ENCODE results near the gene CFAP20DC.
"Not testable (repeated sequence)": the region's sequence is repeated elsewhere in the genome, so short reads cannot be mapped to it uniquely, and the experiment has no call there.

CFAP20DC gene

GRCh38 chr3:58742239-58742638 lies 307.6 kb downstream of the CFAP20DC start:
- DNase-seq (ENCODE audit: low spot score), result no peak

- no peak for DNase-seq (ENCODE audit: low spot score)
Measured at GRCh38 chr3:58737644-58738043, 312.2 kb downstream of the CFAP20DC start.

- no peak for DNase-seq (ENCODE audit: low spot score)
Measured at GRCh38 chr3:58731673-58732072, 318.2 kb downstream of the CFAP20DC start.

- no peak for DNase-seq (ENCODE audit: low spot score)
Measured at GRCh38 chr3:58728723-58729122, 321.1 kb downstream of the CFAP20DC start.

GRCh38 chr3:58725326-58725853 lies 324.4 kb downstream of the CFAP20DC start:
- DNase-seq (ENCODE audit: low spot score), result no peak

- DNase-seq (ENCODE audit: low spot score), result no peak
Measured at GRCh38 chr3:58724336-58724735, 325.5 kb downstream of the CFAP20DC start.

- DNase-seq (ENCODE audit: low spot score), result no peak
Measured at GRCh38 chr3:58723173-58723572, 326.7 kb downstream of the CFAP20DC start.

- no peak for DNase-seq (ENCODE audit: low spot score)
Measured at GRCh38 chr3:58722561-58722960, 327.3 kb downstream of the CFAP20DC start.

- DNase-seq (ENCODE audit: low spot score), result no peak
Measured at GRCh38 chr3:58720526-58720925, 329.3 kb downstream of the CFAP20DC start.

- no peak for DNase-seq (ENCODE audit: low spot score)
Measured at GRCh38 chr3:58719684-58720083, 330.1 kb downstream of the CFAP20DC start.

- DNase-seq (ENCODE audit: low spot score), result no peak
Measured at GRCh38 chr3:58713715-58714401, 336.0 kb downstream of the CFAP20DC start.

- DNase-seq (ENCODE audit: low spot score), result no peak
Measured at GRCh38 chr3:58711871-58712270, 338.0 kb downstream of the CFAP20DC start.

GRCh38 chr3:58708983-58709382 lies 340.8 kb downstream of the CFAP20DC start:
- DNase-seq (ENCODE audit: low spot score), result not testable (repeated sequence)

- no peak for DNase-seq (ENCODE audit: low spot score)
Measured at GRCh38 chr3:58708116-58708791, 341.6 kb downstream of the CFAP20DC start.

- no peak for DNase-seq (ENCODE audit: low spot score)
Measured at GRCh38 chr3:58707390-58707930, 342.4 kb downstream of the CFAP20DC start.

GRCh38 chr3:58706395-58707167 lies 343.2 kb downstream of the CFAP20DC start:
- DNase-seq (ENCODE audit: low spot score), result no peak

- DNase-seq (ENCODE audit: low spot score), result no peak
Measured at GRCh38 chr3:58704745-58705144, 345.1 kb downstream of the CFAP20DC start.

GRCh38 chr3:58704304-58704703 lies 345.5 kb downstream of the CFAP20DC start:
- DNase-seq (ENCODE audit: low spot score), result not testable (repeated sequence)

GRCh38 chr3:58698246-58698645 lies 351.6 kb downstream of the CFAP20DC start:
- no peak for DNase-seq (ENCODE audit: low spot score)

- no peak for DNase-seq (ENCODE audit: low spot score)
Measured at GRCh38 chr3:58697561-58697960, 352.3 kb downstream of the CFAP20DC start.

GRCh38 chr3:58696813-58697212 lies 353.0 kb downstream of the CFAP20DC start:
- DNase-seq (ENCODE audit: low spot score), result not testable (repeated sequence)

- no peak for DNase-seq (ENCODE audit: low spot score)
Measured at GRCh38 chr3:58696093-58696492, 353.7 kb downstream of the CFAP20DC start.
